GM21526 (cell line): ENCODE results near the gene TBL1X.

ENCODE experiments used
- ATAC-seq: cut with Tn5 transposase; IDR thresholded peaks from one replicate; pipeline ENCODE4 v1.9.1; 2021; ENCODE audit warnings: moderate library complexity; ENCODE audit not compliant: unreplicated experiment, low FRiP score

The TBL1X gene

GRCh38 chrX:9611436-9612145 is 146.7 kb downstream of the TBL1X start:
- no peak for ATAC-seq

GRCh38 chrX:9612146-9612505 is 147.3 kb downstream of the TBL1X start:
- no peak for ATAC-seq

- no peak for ATAC-seq
These were observed 149.2 kb downstream of the TBL1X start for GRCh38 chrX:9614016-9614415.

GRCh38 chrX:9619133-9619532 is 154.3 kb downstream of the TBL1X start:
- ATAC-seq, result no peak

GRCh38 chrX:9619581-9619980 is 154.7 kb downstream of the TBL1X start:
- ATAC-seq, result no peak

GRCh38 chrX:9622128-9622527 is 157.3 kb downstream of the TBL1X start:
- ATAC-seq, result no peak

- no peak for ATAC-seq
These were observed 161.5 kb downstream of the TBL1X start for GRCh38 chrX:9626379-9626778.

GRCh38 chrX:9627922-9628321 is 163.1 kb downstream of the TBL1X start:
- ATAC-seq, result no peak

GRCh38 chrX:9628779-9629493 is 164.1 kb downstream of the TBL1X start:
- ATAC-seq, result no peak

- no peak for ATAC-seq
These were observed 169.7 kb downstream of the TBL1X start for GRCh38 chrX:9634551-9634950.

- no peak for ATAC-seq
These were observed 170.5 kb downstream of the TBL1X start for GRCh38 chrX:9635368-9635767.

GRCh38 chrX:9635803-9636202 is 170.9 kb downstream of the TBL1X start:
- ATAC-seq, result no peak

GRCh38 chrX:9638871-9639270 is 174.0 kb downstream of the TBL1X start:
- ATAC-seq, result no peak

GRCh38 chrX:9642270-9642995 is 177.6 kb downstream of the TBL1X start:
- ATAC-seq, result no peak

GRCh38 chrX:9643807-9644206 is 178.9 kb downstream of the TBL1X start:
- no peak for ATAC-seq

GRCh38 chrX:9644335-9644734 is 179.5 kb downstream of the TBL1X start:
- no peak for ATAC-seq

- no peak for ATAC-seq
These were observed 181.8 kb downstream of the TBL1X start for GRCh38 chrX:9646471-9647224.

GRCh38 chrX:9647431-9647830 is 182.6 kb downstream of the TBL1X start:
- ATAC-seq, result no peak

GRCh38 chrX:9650091-9650490 is 185.2 kb downstream of the TBL1X start:
- ATAC-seq, result no peak

GRCh38 chrX:9651737-9652136 is 186.9 kb downstream of the TBL1X start:
- no peak for ATAC-seq

- no peak for ATAC-seq
These were observed 190.1 kb downstream of the TBL1X start for GRCh38 chrX:9654929-9655328.
